Endothelial cell of umbilical vein (primary cell): ENCODE measurements around the gene OMD.

Source experiments
- POLR2A ChIP-seq: IDR thresholded peaks from 2 replicates; pipeline ENCODE4 v1.6.1; 2012; ENCODE audit warnings: low read depth, mild to moderate bottlenecking, control low read depth, low read length
- POLR2AphosphoS5 ChIP-seq: IDR thresholded peaks from 2 replicates; pipeline ENCODE4 v1.6.1; 2012; ENCODE audit warnings: low read depth, mild to moderate bottlenecking, control low read depth, low read length, moderate library complexity; ENCODE audit not compliant: insufficient read depth
- TF ChIP-seq, protein P1 (sequence below), 2 donors: IDR thresholded peaks; 1 replicate in 1 of 2; 2 replicates in 1 of 2; pipeline ENCODE4 v1.5.1; 2011; ENCODE audit warnings: low read length in 2 of 2, mild to moderate bottlenecking in 2 of 2, moderate library complexity in 2 of 2, control low read depth in 1 of 2, inconsistent platforms in 1 of 2, low read depth in 1 of 2; ENCODE audit not compliant: insufficient read depth in 1 of 2; ENCODE audit errors: extremely low read depth in 1 of 2

DNA sequence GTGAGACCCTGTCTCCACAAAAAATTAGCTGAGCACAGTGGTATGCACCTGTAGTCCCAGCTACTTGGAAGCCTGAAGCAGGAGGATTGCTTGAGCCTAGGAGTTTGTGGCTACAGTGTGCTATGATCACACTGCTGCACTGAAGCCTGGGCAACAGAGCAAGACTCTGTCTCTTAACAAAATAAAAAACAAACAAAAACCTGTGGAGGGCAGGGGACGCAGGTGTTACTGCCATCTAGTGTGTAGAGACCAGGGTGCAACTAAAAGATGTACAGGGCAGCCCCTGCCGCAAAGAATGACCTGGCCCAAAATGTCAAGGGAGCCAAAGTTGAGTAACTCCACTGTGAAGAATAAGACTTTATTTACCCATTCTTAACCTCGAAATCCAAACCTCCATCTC is 30.9 kb upstream of the OMD start:
- TF ChIP-seq POLR2AphosphoS5: no peak
- no peak for TF ChIP-seq POLR2A
- TF ChIP-seq, protein P1, sequence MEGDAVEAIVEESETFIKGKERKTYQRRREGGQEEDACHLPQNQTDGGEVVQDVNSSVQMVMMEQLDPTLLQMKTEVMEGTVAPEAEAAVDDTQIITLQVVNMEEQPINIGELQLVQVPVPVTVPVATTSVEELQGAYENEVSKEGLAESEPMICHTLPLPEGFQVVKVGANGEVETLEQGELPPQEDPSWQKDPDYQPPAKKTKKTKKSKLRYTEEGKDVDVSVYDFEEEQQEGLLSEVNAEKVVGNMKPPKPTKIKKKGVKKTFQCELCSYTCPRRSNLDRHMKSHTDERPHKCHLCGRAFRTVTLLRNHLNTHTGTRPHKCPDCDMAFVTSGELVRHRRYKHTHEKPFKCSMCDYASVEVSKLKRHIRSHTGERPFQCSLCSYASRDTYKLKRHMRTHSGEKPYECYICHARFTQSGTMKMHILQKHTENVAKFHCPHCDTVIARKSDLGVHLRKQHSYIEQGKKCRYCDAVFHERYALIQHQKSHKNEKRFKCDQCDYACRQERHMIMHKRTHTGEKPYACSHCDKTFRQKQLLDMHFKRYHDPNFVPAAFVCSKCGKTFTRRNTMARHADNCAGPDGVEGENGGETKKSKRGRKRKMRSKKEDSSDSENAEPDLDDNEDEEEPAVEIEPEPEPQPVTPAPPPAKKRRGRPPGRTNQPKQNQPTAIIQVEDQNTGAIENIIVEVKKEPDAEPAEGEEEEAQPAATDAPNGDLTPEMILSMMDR (IDR thresholded peaks at IDR 0.05; ENCODE audit: extremely low read depth in 1 of 2, insufficient read depth in 1 of 2, low read depth in 1 of 2, low read length in 2 of 2): peak in 1 of 2 donors; percentile 15
